ENCODE results near the gene PAXX. TPM values are rescaled to one million over a fixed set of nuclear protein-coding genes. Genes with fewer than 3 reads are reported as not detected.

PAXX gene
- total RNA-seq, 1 donor from 2014 or later: 15.3 TPM

DNA sequence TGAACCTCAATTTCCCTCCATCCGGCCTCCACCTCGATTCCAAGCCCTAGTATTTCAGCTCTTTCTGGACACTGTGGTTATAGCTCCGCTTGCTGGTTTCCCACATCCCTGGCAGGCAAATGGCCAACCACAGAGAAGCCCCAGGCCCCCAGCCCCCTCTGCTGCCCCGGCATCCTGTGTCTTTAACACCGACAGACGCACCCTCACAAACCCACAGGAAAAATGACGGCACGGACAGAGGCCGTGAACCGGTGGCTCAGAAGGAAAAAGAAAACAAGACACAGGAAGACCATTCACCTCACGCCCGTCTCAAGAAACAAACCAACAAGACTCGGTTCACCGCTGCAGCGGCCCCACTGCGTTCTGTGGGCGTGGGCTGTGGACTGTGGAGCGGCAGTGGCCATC is 5.6 kb downstream of the PAXX start:
- H4K20me1 ChIP-seq (ENCODE audit: insufficient read depth, low read length): peaks cover 12% of the 10 kb centered on the region
- no peaks in the 10 kb centered on the region for H3K9me3 Mint-ChIP-seq (ENCODE audit: unreplicated experiment)
- H3K27ac ChIP-seq (ENCODE audit: low read depth, low read length): no peak overlapping the region
- no peak for TF ChIP-seq EZH2 (IDR thresholded peaks at IDR 0.05; ENCODE audit: insufficient read depth, low read length)
- TF ChIP-seq, protein P1, sequence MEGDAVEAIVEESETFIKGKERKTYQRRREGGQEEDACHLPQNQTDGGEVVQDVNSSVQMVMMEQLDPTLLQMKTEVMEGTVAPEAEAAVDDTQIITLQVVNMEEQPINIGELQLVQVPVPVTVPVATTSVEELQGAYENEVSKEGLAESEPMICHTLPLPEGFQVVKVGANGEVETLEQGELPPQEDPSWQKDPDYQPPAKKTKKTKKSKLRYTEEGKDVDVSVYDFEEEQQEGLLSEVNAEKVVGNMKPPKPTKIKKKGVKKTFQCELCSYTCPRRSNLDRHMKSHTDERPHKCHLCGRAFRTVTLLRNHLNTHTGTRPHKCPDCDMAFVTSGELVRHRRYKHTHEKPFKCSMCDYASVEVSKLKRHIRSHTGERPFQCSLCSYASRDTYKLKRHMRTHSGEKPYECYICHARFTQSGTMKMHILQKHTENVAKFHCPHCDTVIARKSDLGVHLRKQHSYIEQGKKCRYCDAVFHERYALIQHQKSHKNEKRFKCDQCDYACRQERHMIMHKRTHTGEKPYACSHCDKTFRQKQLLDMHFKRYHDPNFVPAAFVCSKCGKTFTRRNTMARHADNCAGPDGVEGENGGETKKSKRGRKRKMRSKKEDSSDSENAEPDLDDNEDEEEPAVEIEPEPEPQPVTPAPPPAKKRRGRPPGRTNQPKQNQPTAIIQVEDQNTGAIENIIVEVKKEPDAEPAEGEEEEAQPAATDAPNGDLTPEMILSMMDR (IDR thresholded peaks at IDR 0.05; ENCODE audit: insufficient read depth, low read depth, low read length): no peak
- H3K9me3 ChIP-seq (ENCODE audit: insufficient read depth, low read depth, low read length): no peaks in the 10 kb centered on the region
- no peaks in the 10 kb centered on the region for H3K27me3 Mint-ChIP-seq (ENCODE audit: low read depth, unreplicated experiment)
- peak overlapping the region; percentile 28 for H2AFZ ChIP-seq (ENCODE audit: low read depth, low read length)
- no peak for DNase-seq (ENCODE audit: low read depth)
- H3K27ac Mint-ChIP-seq (ENCODE audit: unreplicated experiment): no peak overlapping the region
- peaks cover 42% of the 10 kb centered on the region for H3K4me1 ChIP-seq (ENCODE audit: insufficient read depth, low read length)
- H3K27me3 ChIP-seq (ENCODE audit: insufficient read depth, low read length): no peaks in the 10 kb centered on the region
- no peak overlapping the region for H3K9ac ChIP-seq (ENCODE audit: low read length)
- H3K36me3 Mint-ChIP-seq (ENCODE audit: low read depth, unreplicated experiment): no peaks in the 10 kb centered on the region
- H3K79me2 ChIP-seq (ENCODE audit: insufficient read depth, low read length): peaks cover 8% of the 10 kb centered on the region
- no peaks in the 10 kb centered on the region for H3K36me3 ChIP-seq (ENCODE audit: insufficient read depth, low read length)
- H3K4me2 ChIP-seq (ENCODE audit: low read length): peak overlapping the region; percentile 66
- peaks cover 11% of the 10 kb centered on the region for H3K4me1 Mint-ChIP-seq (ENCODE audit: low read depth, unreplicated experiment)
- H3K4me3 Mint-ChIP-seq (ENCODE audit: unreplicated experiment): no peak overlapping the region
- no peak overlapping the region for H3K4me3 ChIP-seq (ENCODE audit: insufficient read depth, low read depth, low read length)
- no peak for FAIRE-seq

DNA sequence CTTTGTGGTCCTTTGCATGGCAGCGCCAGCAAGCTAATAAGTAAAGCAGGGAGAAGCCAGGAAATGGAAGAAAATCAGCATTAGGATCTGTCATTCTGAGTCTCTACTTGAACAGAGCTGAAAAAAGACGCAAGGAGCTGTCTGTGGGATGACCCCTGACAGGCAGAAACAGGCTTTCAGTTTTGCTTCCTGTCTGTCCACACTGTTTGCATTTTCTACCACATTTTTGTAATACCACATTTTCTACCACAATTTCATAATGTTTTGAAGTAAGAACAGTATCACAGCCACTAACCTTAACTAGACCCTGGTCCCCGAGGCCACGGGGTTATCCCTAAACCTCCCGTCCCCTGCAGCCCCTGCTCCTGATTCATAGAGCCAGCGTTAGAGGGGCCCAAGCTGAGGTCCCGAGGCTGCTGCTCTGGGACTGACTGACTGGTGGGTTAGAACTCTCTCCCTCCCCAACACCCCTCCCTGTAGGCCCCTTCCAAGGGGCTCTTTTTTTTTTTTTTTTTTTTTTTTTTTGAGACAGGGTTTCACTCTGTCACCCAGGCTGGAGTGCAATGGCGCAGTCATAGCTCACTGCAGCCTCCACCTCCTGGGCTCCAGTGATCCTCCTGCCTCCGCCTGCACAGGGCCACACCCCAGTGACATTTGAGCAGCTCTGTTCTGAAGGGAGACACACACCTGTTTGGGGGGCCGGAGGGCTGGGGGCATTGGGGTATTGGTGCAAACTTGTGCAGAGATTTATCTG is 8.1 kb downstream of the PAXX start:
- no peak overlapping the region for H3K27ac ChIP-seq (ENCODE audit: low read depth, low read length)
- no peaks in the 10 kb centered on the region for H3K9me3 Mint-ChIP-seq (ENCODE audit: unreplicated experiment)

More for the DNA sequence above, 8.1 kb downstream of the PAXX start:
- no peak for TF ChIP-seq EZH2 (IDR thresholded peaks at IDR 0.05; ENCODE audit: insufficient read depth, low read length)
- TF ChIP-seq, protein P1 (IDR thresholded peaks at IDR 0.05; ENCODE audit: insufficient read depth, low read depth, low read length): no peak
- DNase-seq (ENCODE audit: low read depth) (peak; percentile 55), FAIRE-seq (no peak)
- Mint-ChIP-seq H3K36me3 (ENCODE audit: low read depth, unreplicated experiment) (no peaks in the 10 kb centered on the region), H3K4me3 (ENCODE audit: unreplicated experiment) (no peak overlapping the region), H3K27ac (ENCODE audit: unreplicated experiment) (peak overlapping the region; percentile 58), H3K4me1 (ENCODE audit: low read depth, unreplicated experiment) (peaks cover 11% of the 10 kb centered on the region), H3K27me3 (ENCODE audit: low read depth, unreplicated experiment) (no peaks in the 10 kb centered on the region)
- Histone ChIP-seq H2AFZ (ENCODE audit: low read depth, low read length) (no peak overlapping the region), H3K9ac (ENCODE audit: low read length) (no peak overlapping the region), H3K36me3 (ENCODE audit: insufficient read depth, low read length) (no peaks in the 10 kb centered on the region), H3K9me3 (ENCODE audit: insufficient read depth, low read depth, low read length) (no peaks in the 10 kb centered on the region), H3K79me2 (ENCODE audit: insufficient read depth, low read length) (no peaks in the 10 kb centered on the region), H3K4me2 (ENCODE audit: low read length) (peak overlapping the region; percentile 40), H3K4me1 (ENCODE audit: insufficient read depth, low read length) (peaks cover 34% of the 10 kb centered on the region), H3K27me3 (ENCODE audit: insufficient read depth, low read length) (no peaks in the 10 kb centered on the region), H3K4me3 (ENCODE audit: insufficient read depth, low read depth, low read length) (no peak overlapping the region), H4K20me1 (ENCODE audit: insufficient read depth, low read length) (no peaks in the 10 kb centered on the region)

Measured in astrocyte (in vitro differentiated cells and primary cell).